NCI-H1092 treated with DMSO at 0.1 percent for 48 hours (cell line): Measurements from ENCODE around the gene HOXA3.

ENCODE experiments used
- DNase-seq: peaks from one replicate; lab custom pipeline; 2025; lab: John Stamatoyannopoulos, UW

HOXA3 gene

GRCh38 chr7:27128776-27129728 is 23.3 kb downstream of the HOXA3 start:
- no peak for DNase-seq

GRCh38 chr7:27128034-27128433 is 24.3 kb downstream of the HOXA3 start:
- DNase-seq: no peak

- no peak for DNase-seq
Observed at GRCh38 chr7:27126596-27127327, 25.6 kb downstream of the HOXA3 start.

GRCh38 chr7:27125986-27126394 is 26.4 kb downstream of the HOXA3 start:
- DNase-seq: no peak

- no peak for DNase-seq
Observed at GRCh38 chr7:27124902-27125689, 27.3 kb downstream of the HOXA3 start.

- no peak for DNase-seq
Observed at GRCh38 chr7:27124096-27124901, 28.1 kb downstream of the HOXA3 start.

GRCh38 chr7:27123477-27124053 is 28.8 kb downstream of the HOXA3 start:
- no peak for DNase-seq

- DNase-seq: no peak
Observed at GRCh38 chr7:27123007-27123476, 29.3 kb downstream of the HOXA3 start.

GRCh38 chr7:27122077-27122910 is 30.1 kb downstream of the HOXA3 start:
- no peak for DNase-seq

GRCh38 chr7:27121684-27122076 is 30.7 kb downstream of the HOXA3 start:
- no peak for DNase-seq

- no peak for DNase-seq
Observed at GRCh38 chr7:27119412-27119911, 32.9 kb downstream of the HOXA3 start.

GRCh38 chr7:27118580-27118979 is 33.8 kb downstream of the HOXA3 start:
- no peak for DNase-seq

- no peak for DNase-seq
Observed at GRCh38 chr7:27117887-27118491, 34.4 kb downstream of the HOXA3 start.

GRCh38 chr7:27116962-27117886 is 35.2 kb downstream of the HOXA3 start:
- no peak for DNase-seq

GRCh38 chr7:27116031-27116961 is 36.1 kb downstream of the HOXA3 start:
- peak; percentile 31 for DNase-seq

- no peak for DNase-seq
Observed at GRCh38 chr7:27115221-27116026, 37.0 kb downstream of the HOXA3 start.
